HEK293 (cell line): ENCODE measurements around the gene ENC1.
A peak's percentile ranks its signal among the peaks of the same experiment; 100 is the strongest.

Source experiments
- CTCF ChIA-PET: fragments of 350-600 bp; formaldehyde crosslinking; extraction: SDS; loops from one replicate; lab custom pipeline; 2021; ENCODE audit warnings: antibody characterized with exemption; lab: Yijun Ruan, JAX
- POLR2A ChIA-PET: fragments of 300-600 bp; formaldehyde crosslinking; extraction: SDS; loops from one replicate; lab custom pipeline; 2020; ENCODE audit warnings: antibody characterized with exemption, inconsistent platforms; lab: Yijun Ruan, JAX
- H3K27ac ChIP-seq: fragments of 200-500 bp; sonication (Bioruptor generic); 2 replicates; pipeline ENCODE4 v1.5.1; 2014; ENCODE audit warnings: low read depth, low read length, control low read depth, inconsistent platforms; ENCODE audit errors: extremely low read depth
- H3K36me3 ChIP-seq, 2 experiments: fragments of 200-500 bp in 1 of 2; sonication (Bioruptor generic) in 1 of 2; 1 replicate in 1 of 2; 2 replicates in 1 of 2; pipeline ENCODE4 v1.5.1; 2014 to 2017; ENCODE audit warnings: inconsistent platforms in 2 of 2, low read length in 2 of 2; ENCODE audit not compliant: control insufficient read depth in 2 of 2, insufficient read depth in 1 of 2
- H3K4me1 ChIP-seq: fragments of 200-500 bp; sonication (Bioruptor generic); 2 replicates; pipeline ENCODE4 v1.5.1; 2014; ENCODE audit warnings: mild to moderate bottlenecking, low read length, inconsistent platforms; ENCODE audit not compliant: control insufficient read depth, insufficient read depth
- H3K4me3 ChIP-seq: 2 replicates; pipeline ENCODE4 v1.5.1; 2011; ENCODE audit warnings: low read depth, mild to moderate bottlenecking, control low read depth, low read length, moderate library complexity
- H3K9me3 ChIP-seq: fragments of 200-500 bp; sonication (Bioruptor generic); 2 replicates; pipeline ENCODE4 v1.5.1; 2014; ENCODE audit warnings: low read depth, low read length, inconsistent platforms; ENCODE audit not compliant: control insufficient read depth, insufficient read depth
- GLI4 ChIP-seq: fragments of 450-650 bp; formaldehyde crosslinking; IDR thresholded peaks from 2 replicates; pipeline ENCODE4 v1.5.1; 2016; ENCODE audit warnings: missing biosample characterization, missing genetic modification characterization
- HOXA7 ChIP-seq: sonication (generic); formaldehyde crosslinking; IDR thresholded peaks from 2 replicates; pipeline ENCODE4 v1.8.1; 2022; ENCODE audit warnings: missing genetic modification reagents, borderline replicate concordance
- IKZF3 ChIP-seq: fragments of 450-650 bp; IDR thresholded peaks from 2 replicates; pipeline ENCODE4 v1.5.0; 2018; ENCODE audit warnings: missing biosample characterization, mild to moderate bottlenecking, missing genetic modification characterization, moderate library complexity
- KLF8 ChIP-seq: fragments of 450-650 bp; formaldehyde crosslinking; IDR thresholded peaks from 2 replicates; pipeline ENCODE4 v1.5.1; 2016; ENCODE audit warnings: missing biosample characterization, missing genetic modification characterization
- MEIS1 ChIP-seq: sonication (generic); formaldehyde crosslinking; IDR thresholded peaks from 2 replicates; pipeline ENCODE4 v1.8.1; 2022; ENCODE audit warnings: missing genetic modification reagents, mild to moderate bottlenecking, borderline replicate concordance
- PRDM1 ChIP-seq: fragments of 450-650 bp; formaldehyde crosslinking; IDR thresholded peaks from 2 replicates; pipeline ENCODE4; 2016; ENCODE audit warnings: missing biosample characterization, missing genetic modification characterization
- SP2 ChIP-seq: fragments of 450-650 bp; formaldehyde crosslinking; IDR thresholded peaks from 2 replicates; pipeline ENCODE4 v1.5.1; 2016; ENCODE audit warnings: missing biosample characterization, missing genetic modification characterization
- SP7 ChIP-seq: fragments of 450-650 bp; formaldehyde crosslinking; IDR thresholded peaks from 2 replicates; pipeline ENCODE4 v1.5.1; 2016; ENCODE audit warnings: missing biosample characterization, missing genetic modification characterization
- ZBTB1 ChIP-seq: fragments of 450-650 bp; formaldehyde crosslinking; IDR thresholded peaks from 2 replicates; pipeline ENCODE4 v1.5.1; 2016; ENCODE audit warnings: missing biosample characterization, missing genetic modification characterization
- ZBTB21 ChIP-seq: fragments of 450-650 bp; formaldehyde crosslinking; IDR thresholded peaks from 2 replicates; pipeline ENCODE4 v1.5.1; 2017; ENCODE audit warnings: missing biosample characterization, missing genetic modification characterization
- ZNF10 ChIP-seq: fragments of 450-650 bp; formaldehyde crosslinking; IDR thresholded peaks from 2 replicates; pipeline ENCODE4 v1.5.1; 2017; ENCODE audit warnings: missing biosample characterization, missing genetic modification characterization
- ZNF350 ChIP-seq: fragments of 450-650 bp; formaldehyde crosslinking; IDR thresholded peaks from 2 replicates; pipeline ENCODE4 v1.5.0; 2017; ENCODE audit warnings: missing biosample characterization, mild to moderate bottlenecking, missing genetic modification characterization
- ZNF366 ChIP-seq: fragments of 450-650 bp; formaldehyde crosslinking; conservative IDR thresholded peaks from 2 replicates; pipeline ENCODE4 v1.5.1; 2016; ENCODE audit warnings: missing biosample characterization, missing genetic modification characterization
- ZNF37A ChIP-seq: fragments of 450-650 bp; IDR thresholded peaks from 2 replicates; pipeline ENCODE4 v1.5.1; 2018; ENCODE audit warnings: missing biosample characterization, missing genetic modification characterization
- ZNF391 ChIP-seq: fragments of 450-650 bp; formaldehyde crosslinking; IDR thresholded peaks from 2 replicates; pipeline ENCODE4 v1.5.1; 2016; ENCODE audit warnings: low read depth, missing biosample characterization, missing genetic modification characterization, borderline replicate concordance
- ZNF394 ChIP-seq: fragments of 450-650 bp; formaldehyde crosslinking; IDR thresholded peaks from 2 replicates; pipeline ENCODE4 v1.5.1; 2016; ENCODE audit warnings: missing biosample characterization, missing genetic modification characterization, mild to moderate bottlenecking, moderate library complexity, borderline replicate concordance
- ZNF530 ChIP-seq: fragments of 450-650 bp; formaldehyde crosslinking; IDR thresholded peaks from 2 replicates; pipeline ENCODE4 v1.5.1; 2016; ENCODE audit warnings: low read depth, missing biosample characterization, missing genetic modification characterization
- ZNF544 ChIP-seq: fragments of 450-650 bp; formaldehyde crosslinking; IDR thresholded peaks from 2 replicates; pipeline ENCODE4 v1.5.0; 2017; ENCODE audit warnings: missing biosample characterization, missing genetic modification characterization
- ZNF624 ChIP-seq: fragments of 450-650 bp; formaldehyde crosslinking; IDR thresholded peaks from 2 replicates; pipeline ENCODE4 v1.5.1; 2017; ENCODE audit warnings: missing biosample characterization, missing genetic modification characterization
- ZNF629 ChIP-seq: fragments of 450-650 bp; formaldehyde crosslinking; IDR thresholded peaks from 2 replicates; pipeline ENCODE4 v1.5.1; 2017; ENCODE audit warnings: missing biosample characterization, missing genetic modification characterization
- ZNF701 ChIP-seq: fragments of 450-650 bp; formaldehyde crosslinking; IDR thresholded peaks from 2 replicates; pipeline ENCODE4 v1.5.1; 2016; ENCODE audit warnings: missing biosample characterization, missing genetic modification characterization
- ZNF707 ChIP-seq: fragments of 450-650 bp; formaldehyde crosslinking; IDR thresholded peaks from 2 replicates; pipeline ENCODE4 v1.5.1; 2016; ENCODE audit warnings: missing biosample characterization, missing genetic modification characterization
- ZNF791 ChIP-seq: fragments of 450-650 bp; formaldehyde crosslinking; IDR thresholded peaks from 2 replicates; pipeline ENCODE4 v1.5.1; 2016; ENCODE audit warnings: missing biosample characterization, missing genetic modification characterization
- ZSCAN30 ChIP-seq: fragments of 450-650 bp; IDR thresholded peaks from 2 replicates; pipeline ENCODE4 v1.5.1; 2018; ENCODE audit warnings: missing biosample characterization, mild to moderate bottlenecking, missing genetic modification characterization, moderate library complexity
- ZXDB ChIP-seq: fragments of 450-650 bp; formaldehyde crosslinking; IDR thresholded peaks from 2 replicates; pipeline ENCODE4 v1.5.1; 2016; ENCODE audit warnings: missing biosample characterization, missing genetic modification characterization
- TF ChIP-seq, protein P1 (sequence below): fragments of 450-650 bp; formaldehyde crosslinking; IDR thresholded peaks from 2 replicates; pipeline ENCODE4 v1.5.1; 2016; ENCODE audit warnings: missing biosample characterization, missing genetic modification characterization
- TF ChIP-seq, protein P2 (sequence below): fragments of 450-650 bp; formaldehyde crosslinking; IDR thresholded peaks from 2 replicates; pipeline ENCODE4 v1.5.1; 2016; ENCODE audit warnings: missing biosample characterization, missing genetic modification characterization, borderline replicate concordance
- TF ChIP-seq, protein P3 (sequence below): fragments of 450-650 bp; formaldehyde crosslinking; conservative IDR thresholded peaks from 2 replicates; pipeline ENCODE4 v1.5.1; 2016; ENCODE audit warnings: low read depth, missing biosample characterization, missing genetic modification characterization
- TF ChIP-seq, protein P4 (sequence below): fragments of 450-650 bp; formaldehyde crosslinking; IDR thresholded peaks from 2 replicates; pipeline ENCODE4 v1.5.1; 2016; ENCODE audit warnings: missing biosample characterization, missing genetic modification characterization

ENC1 gene

DNA sequence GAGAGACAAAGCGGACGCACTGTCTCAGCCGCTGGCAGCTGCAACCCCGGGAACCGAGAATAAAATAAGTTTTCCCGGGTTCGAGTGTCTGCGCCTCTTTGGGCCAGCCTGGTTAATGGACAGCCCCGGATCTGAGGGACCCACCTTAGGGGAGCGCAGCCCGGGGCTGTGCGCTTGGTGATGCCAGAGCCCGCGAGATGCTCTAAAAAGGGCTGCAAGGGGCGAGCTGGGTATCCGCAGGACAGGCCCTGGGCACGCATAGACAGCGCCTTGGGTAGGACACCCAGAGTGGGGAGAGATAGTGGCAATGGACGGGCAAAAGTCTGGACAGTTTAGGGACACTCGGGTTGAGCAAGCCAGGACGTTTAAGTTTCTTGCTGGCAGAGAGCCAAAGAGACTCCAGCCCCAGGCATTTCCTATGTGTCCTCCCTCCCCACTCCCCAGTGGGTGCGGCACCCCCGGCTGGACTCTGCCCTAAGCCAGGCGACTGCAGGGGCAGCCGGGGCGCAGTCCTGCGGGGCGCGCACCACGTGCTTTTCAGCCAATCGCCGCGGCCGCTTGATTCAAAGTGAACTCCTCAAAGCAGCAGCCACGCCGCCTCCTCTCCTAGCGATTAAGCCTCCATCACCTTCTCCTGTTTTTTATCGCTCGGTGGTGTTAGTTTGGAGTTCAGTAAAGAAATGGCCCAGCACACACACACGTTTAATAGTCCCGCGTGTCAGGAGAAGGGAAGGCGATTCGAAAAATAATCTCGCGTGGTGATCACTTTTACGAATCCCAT, 616 bp upstream of the ENC1 start:
- Histone ChIP-seq H3K27ac (peak overlapping the region; percentile 98), H3K9me3 (no peaks in the 10 kb centered on the region), H3K4me3 (peak overlapping the region; percentile 92), H3K36me3 (peaks cover 0 to 1% of the 10 kb centered on the region in 2 experiments; a peak in 1 of 3 replicates), H3K4me1 (peaks cover 17% of the 10 kb centered on the region)
- POLR2A ChIA-PET = interaction anchor here (0.6 to 2.3 kb wide), 64 partner anchors 8 to 1050 kb away, joined by 3 to 29 read pairs (median 4); partner anchors contain the start of gene HEXB
- CTCF ChIA-PET = interaction anchor here (0.6 to 2.8 kb wide), 16 partner anchors 9 to 629 kb away, joined by 3 to 14 read pairs (median 3); no protein-coding TSS in a partner anchor
- TF ChIP-seq ZNF544 (tag by site-specific recombination) (no peak), ZNF394 (tag by site-specific recombination) (no peak), ZNF530 (tag by site-specific recombination) (no peak), ZNF629 (tag by site-specific recombination) (peak; percentile 1; the same call in 1 of the 2 replicates), HOXA7 (no peak), PRDM1 (tag by site-specific recombination) (no peak), ZXDB (tag by site-specific recombination) (peak; percentile 87), ZNF350 (tag by site-specific recombination) (no peak), ZNF701 (no peak), MEIS1 (CRISPR knock-in tag) (no peak), ZNF791 (tag by site-specific recombination) (no peak), KLF8 (tag by site-specific recombination) (peak; percentile 22; the same call in 1 of the 2 replicates), SP2 (peak; percentile 10; the same call in 1 of the 2 replicates), IKZF3 (tag by site-specific recombination) (no peak), ZNF366 (tag by site-specific recombination) (0 out of 2 replicates have a peak, but pooled peaks have one; percentile 15), ZNF10 (tag by site-specific recombination) (no peak), GLI4 (no peak), ZSCAN30 (tag by site-specific recombination) (no peak), ZBTB1 (tag by site-specific recombination) (no peak), ZNF624 (no peak), ZNF707 (tag by site-specific recombination) (no peak), ZBTB21 (tag by site-specific recombination) (no peak), ZNF37A (tag by site-specific recombination) (no peak), ZNF391 (tag by site-specific recombination) (no peak), SP7 (tag by site-specific recombination) (no peak)
- TF ChIP-seq, protein P1, sequence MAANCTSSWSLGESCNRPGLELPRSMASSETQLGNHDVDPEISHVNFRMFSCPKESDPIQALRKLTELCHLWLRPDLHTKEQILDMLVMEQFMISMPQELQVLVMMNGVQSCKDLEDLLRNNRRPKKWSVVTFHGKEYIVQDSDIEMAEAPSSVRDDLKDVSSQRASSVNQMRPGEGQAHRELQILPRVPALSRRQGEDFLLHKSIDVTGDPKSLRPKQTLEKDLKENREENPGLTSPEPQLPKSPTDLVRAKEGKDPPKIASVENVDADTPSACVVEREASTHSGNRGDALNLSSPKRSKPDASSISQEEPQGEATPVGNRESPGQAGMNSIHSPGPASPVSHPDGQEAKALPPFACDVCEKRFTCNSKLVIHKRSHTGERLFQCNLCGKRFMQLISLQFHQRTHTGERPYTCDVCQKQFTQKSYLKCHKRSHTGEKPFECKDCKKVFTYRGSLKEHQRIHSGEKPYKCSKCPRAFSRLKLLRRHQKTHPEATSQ (tag by site-specific recombination) = no peak
- TF ChIP-seq, protein P2, sequence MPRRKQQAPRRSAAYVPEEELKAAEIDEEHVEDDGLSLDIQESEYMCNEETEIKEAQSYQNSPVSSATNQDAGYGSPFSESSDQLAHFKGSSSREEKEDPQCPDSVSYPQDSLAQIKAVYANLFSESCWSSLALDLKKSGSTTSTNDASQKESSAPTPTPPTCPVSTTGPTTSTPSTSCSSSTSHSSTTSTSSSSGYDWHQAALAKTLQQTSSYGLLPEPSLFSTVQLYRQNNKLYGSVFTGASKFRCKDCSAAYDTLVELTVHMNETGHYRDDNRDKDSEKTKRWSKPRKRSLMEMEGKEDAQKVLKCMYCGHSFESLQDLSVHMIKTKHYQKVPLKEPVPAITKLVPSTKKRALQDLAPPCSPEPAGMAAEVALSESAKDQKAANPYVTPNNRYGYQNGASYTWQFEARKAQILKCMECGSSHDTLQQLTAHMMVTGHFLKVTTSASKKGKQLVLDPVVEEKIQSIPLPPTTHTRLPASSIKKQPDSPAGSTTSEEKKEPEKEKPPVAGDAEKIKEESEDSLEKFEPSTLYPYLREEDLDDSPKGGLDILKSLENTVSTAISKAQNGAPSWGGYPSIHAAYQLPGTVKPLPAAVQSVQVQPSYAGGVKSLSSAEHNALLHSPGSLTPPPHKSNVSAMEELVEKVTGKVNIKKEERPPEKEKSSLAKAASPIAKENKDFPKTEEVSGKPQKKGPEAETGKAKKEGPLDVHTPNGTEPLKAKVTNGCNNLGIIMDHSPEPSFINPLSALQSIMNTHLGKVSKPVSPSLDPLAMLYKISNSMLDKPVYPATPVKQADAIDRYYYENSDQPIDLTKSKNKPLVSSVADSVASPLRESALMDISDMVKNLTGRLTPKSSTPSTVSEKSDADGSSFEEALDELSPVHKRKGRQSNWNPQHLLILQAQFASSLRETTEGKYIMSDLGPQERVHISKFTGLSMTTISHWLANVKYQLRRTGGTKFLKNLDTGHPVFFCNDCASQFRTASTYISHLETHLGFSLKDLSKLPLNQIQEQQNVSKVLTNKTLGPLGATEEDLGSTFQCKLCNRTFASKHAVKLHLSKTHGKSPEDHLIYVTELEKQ (tag by site-specific recombination) = no peak
- TF ChIP-seq, protein P3, sequence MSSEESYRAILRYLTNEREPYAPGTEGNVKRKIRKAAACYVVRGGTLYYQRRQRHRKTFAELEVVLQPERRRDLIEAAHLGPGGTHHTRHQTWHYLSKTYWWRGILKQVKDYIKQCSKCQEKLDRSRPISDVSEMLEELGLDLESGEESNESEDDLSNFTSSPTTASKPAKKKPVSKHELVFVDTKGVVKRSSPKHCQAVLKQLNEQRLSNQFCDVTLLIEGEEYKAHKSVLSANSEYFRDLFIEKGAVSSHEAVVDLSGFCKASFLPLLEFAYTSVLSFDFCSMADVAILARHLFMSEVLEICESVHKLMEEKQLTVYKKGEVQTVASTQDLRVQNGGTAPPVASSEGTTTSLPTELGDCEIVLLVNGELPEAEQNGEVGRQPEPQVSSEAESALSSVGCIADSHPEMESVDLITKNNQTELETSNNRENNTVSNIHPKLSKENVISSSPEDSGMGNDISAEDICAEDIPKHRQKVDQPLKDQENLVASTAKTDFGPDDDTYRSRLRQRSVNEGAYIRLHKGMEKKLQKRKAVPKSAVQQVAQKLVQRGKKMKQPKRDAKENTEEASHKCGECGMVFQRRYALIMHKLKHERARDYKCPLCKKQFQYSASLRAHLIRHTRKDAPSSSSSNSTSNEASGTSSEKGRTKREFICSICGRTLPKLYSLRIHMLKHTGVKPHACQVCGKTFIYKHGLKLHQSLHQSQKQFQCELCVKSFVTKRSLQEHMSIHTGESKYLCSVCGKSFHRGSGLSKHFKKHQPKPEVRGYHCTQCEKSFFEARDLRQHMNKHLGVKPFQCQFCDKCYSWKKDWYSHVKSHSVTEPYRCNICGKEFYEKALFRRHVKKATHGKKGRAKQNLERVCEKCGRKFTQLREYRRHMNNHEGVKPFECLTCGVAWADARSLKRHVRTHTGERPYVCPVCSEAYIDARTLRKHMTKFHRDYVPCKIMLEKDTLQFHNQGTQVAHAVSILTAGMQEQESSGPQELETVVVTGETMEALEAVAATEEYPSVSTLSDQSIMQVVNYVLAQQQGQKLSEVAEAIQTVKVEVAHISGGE (tag by site-specific recombination) = no peak; the same call in 1 of the 2 replicates
- TF ChIP-seq, protein P4, sequence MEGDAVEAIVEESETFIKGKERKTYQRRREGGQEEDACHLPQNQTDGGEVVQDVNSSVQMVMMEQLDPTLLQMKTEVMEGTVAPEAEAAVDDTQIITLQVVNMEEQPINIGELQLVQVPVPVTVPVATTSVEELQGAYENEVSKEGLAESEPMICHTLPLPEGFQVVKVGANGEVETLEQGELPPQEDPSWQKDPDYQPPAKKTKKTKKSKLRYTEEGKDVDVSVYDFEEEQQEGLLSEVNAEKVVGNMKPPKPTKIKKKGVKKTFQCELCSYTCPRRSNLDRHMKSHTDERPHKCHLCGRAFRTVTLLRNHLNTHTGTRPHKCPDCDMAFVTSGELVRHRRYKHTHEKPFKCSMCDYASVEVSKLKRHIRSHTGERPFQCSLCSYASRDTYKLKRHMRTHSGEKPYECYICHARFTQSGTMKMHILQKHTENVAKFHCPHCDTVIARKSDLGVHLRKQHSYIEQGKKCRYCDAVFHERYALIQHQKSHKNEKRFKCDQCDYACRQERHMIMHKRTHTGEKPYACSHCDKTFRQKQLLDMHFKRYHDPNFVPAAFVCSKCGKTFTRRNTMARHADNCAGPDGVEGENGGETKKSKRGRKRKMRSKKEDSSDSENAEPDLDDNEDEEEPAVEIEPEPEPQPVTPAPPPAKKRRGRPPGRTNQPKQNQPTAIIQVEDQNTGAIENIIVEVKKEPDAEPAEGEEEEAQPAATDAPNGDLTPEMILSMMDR = no peak
